ENCODE measurements around the gene ADCY7.
A peak's percentile ranks its signal among the peaks of the same experiment; 100 is the strongest.

ADCY7 gene

DNA sequence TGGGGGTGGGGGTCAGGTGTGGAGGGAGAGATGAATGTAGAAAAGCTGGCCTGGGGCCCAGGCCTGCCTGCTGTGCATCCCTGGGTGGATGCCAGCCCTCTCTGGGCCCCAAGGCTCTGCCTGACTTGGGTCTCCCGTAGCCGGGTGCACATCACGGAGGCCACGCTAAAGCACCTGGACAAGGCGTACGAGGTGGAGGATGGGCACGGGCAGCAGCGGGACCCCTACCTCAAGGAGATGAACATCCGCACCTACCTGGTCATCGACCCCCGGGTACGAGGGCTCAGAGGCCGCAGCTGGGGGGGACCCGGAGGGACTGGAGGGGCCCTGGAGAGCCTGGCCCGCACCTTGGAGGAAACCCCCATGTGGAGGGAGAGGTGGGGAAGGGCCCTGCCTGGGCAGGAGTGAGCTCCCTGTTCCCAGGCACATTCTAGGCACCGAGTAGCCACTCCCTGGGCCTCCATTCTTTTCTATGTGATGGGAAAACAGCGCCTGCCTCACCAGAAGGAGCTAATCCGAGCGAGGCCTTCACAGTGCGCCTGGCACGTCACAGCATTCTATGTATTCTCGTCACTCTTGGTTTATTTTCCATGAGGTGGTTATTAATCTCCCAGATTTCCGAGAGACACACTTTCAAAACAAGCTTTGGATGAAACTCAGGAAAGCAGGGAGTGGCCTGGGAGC is 34.7 kb downstream of the ADCY7 start:
- no peak for DNase-seq

DNA sequence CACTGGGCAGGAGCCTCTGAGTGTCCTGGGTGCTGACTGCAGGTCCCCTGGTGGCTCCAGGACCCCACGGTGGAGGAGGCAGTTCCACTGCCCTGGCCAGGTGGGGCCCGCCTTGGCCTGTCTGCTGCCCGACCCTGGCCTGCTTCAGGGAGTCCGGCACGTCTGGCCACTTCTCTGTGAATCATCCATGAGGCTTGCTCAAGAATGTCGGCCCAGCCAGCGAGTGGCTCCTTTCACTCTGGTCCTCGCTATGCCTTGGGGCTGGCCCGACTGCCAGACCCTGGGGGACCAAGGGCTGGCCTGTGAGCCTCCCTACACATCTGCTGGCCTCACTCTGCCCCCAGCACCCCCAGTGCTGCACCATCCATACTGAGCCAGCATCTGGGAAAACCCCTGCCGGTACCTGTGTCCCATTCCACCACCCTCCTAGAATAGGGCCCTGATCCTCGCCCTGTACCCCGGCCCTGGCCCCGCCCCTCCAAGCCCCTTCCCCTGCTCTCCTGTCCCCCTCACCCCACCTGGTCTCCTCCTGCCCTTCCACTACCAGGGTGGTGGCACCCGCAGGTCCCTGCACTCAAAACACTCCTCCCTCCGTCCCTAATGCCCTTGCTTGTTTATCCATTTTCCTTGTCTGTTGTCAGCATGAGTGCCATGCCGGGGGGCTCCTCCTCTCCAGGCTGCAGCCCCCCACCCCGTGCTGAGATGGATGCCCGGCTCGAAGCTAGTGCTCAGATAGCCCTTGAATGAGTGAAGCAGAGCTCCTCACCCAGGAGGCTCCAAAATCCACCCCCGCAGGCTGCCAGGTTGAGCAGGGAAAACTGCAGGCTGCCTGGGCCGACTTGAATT is 35.5 kb downstream of the ADCY7 start:
- no peak for DNase-seq

DNA sequence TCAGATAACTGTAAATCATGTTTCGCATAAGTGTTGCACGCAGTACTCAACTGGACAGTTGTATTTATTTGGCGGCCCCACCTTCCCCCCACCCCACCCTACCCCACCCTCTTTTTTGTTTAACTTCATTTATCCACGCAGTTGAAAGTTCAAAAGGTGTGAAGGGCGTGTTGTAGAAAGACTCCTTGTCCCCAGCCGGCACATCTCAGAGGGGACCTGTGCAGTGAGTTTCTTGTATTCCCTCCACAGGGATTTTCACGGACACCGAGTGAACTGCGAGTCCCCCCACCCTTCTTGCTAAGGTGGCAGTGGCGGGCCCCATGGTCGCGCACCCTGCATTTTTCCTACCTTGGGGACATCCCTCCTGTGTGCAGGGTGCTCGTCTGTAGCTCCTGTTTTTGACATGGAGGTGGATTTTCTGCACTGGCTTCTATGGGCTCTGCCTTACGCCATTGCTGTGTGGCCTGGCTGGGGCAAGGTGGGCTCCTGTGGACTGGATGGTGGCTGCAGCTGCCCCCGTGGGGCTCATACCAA is 36.2 kb downstream of the ADCY7 start:
- DNase-seq = no peak

DNA sequence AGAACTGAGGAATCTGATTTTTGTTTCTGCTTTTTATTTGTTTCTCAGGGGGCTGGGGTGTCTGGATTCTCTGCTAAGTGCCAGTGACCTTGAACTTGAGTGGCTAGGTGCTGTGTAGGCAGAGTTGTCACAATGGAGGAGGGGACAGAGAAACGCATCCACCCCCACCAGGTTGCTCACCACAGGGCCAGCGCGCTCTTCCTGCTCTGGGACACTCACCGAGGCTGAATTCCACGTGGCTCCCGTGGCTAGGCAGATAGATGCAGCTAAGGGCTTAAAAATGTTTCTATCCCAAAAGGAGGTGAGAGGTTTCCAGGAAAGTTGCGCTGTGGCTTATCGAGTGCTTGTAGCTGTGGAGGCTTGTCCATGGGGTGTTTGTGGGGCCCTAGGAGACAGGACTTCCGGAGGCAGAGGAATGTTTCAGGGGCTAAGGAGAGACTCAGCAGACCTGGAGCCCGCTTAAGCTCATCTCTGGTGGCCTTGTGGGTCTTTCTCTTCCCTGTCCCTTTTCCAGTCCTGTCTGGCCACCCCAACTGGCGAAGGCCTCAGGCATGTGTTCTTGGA is 36.8 kb downstream of the ADCY7 start:
- no peak for DNase-seq

DNA sequence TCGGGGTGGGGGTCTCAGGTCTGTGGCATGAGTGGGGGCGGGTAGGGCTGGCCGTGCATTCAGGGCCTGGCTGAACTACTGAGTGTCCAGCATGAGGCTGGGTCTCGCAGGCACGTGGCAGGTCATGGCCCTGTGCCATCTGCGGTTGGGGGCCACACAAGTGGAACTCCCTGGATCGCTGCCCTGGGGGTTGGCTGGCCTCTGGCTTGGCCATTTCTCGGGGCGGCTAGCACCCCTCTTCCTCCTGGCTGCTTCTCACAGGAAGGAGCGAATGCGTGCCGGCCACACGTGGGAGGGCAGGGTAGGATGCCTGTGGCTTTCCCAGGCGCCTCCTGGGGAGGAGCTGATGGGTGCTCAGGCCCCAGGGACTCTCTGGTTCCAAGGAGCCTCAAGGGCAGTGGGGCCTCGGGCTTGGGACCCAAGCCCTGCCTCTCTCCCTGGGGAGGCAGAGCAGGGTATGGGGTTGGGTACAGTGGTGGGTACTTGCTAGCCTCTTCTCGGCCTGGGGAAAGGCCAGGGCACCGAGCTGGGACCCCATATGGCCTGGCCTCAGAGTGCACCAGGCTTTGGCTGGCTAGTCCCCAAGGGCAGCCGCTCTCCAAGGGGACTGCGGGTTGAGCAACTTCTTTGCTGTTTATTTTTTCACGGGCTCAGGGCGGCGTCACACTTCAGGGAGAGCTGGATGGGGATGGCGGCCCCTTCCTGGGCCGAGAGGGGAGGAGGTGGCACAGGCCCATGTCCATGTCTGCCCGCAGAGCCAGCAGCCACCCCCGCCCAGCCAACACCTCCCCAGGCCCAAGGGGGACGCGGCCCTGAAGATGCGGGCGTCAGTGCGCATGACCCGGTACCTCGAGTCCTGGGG is 37.5 kb downstream of the ADCY7 start:
- DNase-seq = no peak

DNA sequence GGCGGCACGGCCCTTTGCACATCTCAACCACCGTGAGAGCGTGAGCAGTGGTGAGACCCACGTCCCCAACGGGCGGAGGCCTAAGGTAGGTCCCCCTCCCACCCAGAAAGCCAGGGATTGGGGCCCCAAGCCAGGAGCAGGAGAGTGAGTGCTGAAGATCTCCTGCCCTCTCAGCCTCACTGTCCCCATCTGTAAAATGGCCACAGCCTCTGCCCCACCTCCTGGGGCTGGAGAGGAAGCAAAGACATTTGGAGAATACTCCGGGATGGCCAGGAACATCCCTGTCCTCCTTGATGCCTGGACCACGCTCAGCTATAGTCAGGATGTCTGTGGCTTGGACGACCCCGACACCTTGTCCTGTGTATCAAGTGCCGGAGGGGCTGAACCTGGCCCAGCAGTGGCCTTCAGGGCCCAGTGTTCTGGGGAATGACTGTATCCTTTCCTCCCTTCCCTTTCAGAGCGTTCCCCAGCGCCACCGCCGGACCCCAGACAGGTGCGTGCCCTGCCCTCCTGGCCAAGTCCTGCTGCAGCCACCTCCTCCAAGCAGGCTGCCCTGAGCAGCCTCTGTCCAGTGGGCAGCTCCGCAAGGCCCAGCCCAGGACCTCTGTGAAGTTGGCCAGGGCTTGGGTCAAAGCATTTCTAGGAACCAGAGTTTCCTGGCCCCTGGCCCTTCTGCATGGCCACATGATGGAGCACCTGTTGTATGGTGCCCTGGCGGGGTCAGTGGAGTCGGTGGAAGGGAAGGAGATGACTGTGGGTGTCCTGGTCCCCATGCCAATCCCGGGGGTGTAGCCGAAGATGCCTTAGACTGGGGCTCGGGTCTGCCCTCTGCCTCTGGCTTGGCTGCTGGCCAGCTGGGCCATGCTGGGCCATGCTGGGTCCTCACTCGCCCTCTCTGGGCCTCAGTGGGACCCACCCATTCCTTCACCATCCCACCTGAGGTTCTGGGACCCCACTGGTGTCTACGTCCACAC is 38.4 kb downstream of the ADCY7 start:
- DNase-seq = no peak

DNA sequence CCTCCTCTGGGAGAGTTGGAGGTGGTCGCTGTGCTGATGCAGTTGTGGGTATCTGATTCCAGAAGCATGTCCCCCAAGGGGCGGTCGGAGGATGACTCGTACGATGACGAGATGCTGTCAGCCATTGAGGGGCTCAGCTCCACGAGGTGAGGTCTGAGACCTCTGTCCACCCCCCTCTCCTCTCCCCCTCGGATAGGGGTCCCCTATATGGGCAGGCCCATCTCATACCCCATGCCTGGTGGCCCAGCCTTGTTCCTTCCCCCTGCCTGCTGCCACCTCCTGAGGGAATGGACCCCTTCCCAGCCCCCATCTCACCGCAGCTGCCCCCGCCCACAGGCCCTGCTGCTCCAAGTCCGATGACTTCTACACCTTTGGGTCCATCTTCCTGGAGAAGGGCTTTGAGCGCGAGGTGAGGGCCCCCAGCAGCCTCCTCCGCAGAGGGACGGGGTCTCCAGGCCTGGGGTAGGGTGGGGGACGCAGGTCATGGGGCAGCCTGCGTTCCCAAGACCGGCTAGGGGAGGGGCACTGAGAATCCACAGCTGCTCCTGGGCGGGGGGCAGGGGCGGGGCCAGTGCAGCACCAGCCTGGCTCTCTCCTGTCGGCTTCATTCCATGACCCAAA is 39.2 kb downstream of the ADCY7 start:
- DNase-seq = no peak

DNA sequence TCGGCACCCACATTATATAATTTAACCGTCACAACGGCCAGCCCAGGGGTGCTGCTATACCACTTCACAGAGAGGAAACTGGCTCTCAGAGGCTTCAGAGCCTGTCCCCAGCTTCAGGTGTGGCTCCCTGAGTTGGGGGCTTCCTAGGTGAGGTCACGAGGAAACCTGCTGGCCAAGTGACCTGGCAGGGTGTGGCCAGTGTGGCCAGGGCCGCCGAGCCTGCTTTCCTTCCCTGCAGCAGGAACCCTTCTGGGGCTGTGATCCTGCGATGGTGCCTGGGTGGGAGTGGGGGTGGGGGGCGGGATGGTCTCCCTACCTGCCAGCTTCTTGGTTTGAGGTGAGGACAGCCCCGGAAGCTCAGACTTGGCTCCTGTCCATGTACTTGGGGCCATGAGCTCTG is 39.9 kb downstream of the ADCY7 start:
- DNase-seq = no peak

DNA sequence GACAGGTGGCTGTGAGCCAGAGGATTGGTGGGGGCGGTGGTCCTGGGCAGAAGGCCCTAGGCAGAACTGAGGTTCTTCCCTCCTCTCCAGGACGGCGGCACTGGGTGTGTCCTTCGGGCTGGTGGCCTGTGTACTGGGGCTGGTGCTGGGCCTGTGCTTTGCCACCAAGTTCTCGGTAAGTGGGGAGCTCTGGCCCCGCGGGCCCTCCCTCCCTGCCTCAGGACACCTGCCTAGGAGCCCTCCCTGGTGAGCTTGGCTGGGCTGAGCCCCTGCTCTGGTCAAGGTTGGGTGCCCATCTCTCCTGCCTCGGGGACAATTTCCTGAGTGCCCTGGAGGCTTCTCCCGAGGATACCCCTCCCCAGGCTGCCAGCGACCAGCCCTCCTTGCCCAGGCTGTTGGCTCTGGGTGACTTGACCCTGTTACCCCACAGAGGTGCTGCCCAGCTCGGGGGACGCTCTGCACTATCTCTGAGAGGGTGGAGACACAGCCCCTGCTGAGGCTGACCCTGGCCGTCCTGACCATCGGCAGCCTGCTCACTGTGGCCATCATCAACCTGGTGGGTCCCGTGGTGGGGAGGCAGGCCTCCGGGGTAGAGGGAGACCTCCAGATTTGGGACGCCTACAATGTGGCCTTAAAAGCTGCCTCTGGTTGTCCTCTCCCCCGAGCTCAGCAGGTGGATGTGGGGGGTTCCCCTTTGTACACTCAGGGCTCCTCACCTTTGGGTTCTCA is 42.0 kb downstream of the ADCY7 start:
- no peak for DNase-seq

DNA sequence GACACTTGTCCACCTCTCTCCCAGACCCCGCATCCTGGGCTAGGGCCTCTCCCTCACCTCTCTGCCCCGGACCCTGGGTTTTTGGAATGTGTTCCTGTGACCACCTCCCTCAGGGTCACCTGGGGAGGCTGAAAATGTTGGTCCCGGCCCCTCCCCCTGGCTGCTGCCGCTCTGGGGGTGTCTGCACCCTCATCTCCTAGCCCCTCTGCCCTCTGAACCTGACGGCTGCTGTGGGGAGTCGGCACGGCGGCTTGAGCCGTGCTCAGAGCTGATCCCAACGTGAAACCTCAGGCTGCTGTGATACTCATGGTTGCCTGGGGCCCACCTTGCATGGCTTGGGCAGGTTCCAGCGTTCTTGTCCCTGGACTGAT is 42.8 kb downstream of the ADCY7 start:
- no peak for DNase-seq

DNA sequence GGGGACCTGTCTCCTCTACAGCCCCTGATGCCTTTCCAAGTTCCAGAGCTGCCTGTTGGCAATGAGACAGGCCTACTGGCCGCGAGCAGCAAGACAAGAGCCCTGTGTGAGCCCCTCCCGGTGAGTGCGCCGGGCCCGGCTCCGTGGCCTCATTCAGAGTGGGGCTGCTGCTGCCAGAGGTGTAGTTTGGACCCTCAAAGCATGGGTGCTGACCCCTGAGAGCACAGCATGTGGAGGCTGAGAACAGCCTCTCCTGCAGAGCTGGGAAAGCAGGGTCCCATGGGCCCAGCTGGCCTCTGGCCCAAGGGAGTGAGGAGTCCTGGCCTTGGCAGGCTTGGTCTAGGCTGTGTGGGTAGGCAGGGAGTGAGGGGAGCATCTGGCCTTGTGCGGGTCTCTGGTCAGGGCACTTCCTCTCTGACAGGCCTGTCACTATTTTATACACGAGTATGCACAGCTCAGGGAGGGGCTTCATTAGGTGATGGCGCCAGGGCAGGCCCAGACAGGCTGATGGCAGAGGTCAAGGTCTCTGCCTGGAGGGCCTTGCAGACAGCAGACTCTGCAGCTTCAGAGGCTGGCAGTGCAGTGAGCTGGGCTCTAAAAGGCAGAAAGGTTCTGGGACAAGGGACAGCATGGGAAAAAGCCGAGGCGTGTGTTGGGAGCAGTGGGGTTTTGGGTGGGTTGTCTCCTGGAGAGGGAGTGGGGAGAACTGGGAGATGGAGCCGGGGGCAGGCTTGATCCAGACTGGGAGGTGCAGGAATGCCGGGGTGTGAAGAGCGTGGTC is 43.4 kb downstream of the ADCY7 start:
- DNase-seq = no peak

DNA sequence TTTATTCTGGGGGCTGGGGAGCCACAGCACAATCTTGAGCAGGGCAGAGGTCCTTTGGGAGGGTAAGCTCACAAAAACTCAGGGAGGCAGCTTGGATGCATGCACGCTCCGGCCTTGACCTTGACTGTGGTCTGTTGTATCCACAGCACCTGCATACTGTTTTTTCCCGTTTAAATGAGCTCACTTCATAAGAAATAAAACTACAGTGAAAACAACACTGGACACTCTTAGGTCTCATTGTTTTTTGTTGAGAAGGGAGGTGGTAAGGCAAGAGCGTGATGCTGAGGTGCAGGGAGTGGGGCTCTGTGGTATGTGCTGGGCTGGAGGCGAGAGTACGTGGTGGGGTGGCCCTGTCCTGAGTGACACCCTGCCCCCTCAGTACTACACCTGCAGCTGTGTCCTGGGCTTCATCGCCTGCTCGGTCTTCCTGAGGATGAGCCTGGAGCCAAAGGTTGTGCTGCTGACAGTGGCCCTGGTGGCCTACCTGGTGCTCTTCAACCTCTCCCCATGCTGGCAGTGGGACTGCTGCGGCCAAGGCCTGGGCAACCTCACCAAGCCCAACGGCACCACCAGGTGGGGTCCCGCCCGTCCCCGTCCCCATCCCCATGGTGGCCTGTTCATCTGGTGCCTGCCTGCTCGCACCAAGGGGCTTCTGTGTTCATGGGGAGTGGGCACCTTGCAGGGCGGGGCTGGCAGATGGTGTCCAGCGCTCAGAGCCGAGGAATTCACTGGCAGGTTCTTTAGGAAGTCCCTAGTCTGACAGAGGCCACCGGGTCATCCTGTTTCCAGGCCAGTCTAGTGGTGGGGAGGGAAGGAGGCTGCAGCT is 44.2 kb downstream of the ADCY7 start:
- DNase-seq = no peak

DNA sequence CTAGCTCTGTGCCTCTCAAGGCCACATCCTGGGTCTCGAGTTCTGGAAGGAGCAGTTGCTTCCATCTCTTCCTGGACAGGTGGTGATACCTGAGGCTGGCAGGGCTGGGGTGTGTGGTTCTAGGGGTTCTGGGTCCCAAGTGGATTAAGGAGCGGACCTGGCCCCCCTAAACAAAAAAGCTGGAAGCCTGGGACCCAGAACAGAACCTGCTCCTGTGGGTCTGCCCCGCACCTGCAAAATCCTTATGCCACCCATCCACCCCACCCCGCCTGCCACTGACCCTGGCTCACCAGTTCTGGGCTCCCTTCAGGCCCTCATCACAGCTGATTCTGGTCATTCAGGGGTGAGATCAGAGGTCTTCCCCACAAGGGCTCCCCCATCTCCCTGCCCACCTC is 44.8 kb downstream of the ADCY7 start:
- DNase-seq = no peak

DNA sequence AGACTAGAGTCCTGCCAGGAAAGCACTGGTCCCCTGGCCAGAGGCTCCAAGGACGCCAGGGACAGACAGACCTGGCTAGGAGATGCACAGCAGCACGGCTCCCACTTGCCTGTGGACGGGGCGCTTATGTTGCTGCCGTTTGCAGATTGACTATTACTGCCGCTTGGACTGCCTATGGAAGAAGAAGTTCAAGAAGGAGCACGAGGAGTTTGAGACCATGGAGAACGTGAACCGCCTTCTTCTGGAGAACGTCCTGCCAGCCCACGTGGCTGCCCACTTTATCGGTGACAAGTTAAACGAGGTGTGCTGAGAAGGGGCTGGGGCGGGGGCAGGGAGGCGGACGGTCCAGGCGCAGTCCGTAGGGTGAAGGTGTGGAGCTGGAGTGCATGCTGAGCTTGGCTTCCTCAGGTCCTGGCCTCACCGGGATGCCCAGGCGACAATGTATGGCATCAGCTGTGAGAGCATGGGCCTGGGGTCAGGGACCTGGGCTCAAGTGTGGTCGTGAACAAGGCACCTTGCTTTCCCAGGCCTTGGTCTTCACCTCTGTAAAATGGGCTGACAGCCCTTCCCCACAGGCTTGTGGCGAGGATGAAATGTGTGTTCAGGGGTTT is 45.6 kb downstream of the ADCY7 start:
- no peak for DNase-seq

DNA sequence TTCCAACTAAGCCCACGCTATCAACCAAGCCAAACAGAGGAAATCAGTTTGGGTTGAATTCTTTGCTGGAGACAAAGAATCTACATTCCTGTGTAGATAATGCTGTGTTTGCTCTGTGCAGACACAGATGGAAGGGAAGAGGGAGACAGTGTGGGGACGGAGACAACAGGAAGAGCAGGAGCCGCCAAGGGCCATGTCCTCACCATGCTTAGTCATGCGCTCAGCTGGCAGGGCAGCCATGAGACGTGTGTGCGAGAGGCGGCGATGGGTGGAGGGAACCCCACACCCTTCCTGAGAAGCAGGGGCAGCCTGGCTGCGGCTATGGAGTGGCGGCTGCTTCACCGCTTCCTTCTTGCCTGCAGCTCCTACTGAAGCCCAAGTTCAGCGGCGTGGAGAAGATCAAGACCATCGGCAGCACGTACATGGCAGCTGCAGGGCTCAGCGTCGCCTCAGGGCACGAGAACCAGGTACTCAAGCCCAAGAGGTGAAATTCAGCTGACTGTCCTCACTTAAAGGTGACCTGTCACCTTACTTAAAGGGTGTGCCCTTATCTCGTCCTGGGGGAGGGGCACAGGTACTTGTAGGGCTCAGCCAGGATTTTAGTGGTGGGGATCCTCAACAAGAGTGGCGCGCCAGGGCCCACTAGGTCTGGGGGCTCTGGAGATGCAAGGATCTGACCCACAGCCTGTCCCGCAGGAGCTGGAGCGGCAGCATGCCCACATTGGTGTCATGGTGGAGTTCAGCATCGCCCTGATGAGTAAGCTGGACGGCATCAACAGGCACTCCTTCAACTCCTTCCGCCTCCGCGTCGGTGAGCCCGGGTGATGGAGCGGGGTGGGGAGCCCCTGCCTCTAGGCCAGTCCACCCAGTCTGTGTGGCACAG is 47.5 kb downstream of the ADCY7 start:
- peak; percentile 83 to 84 (median 84) for DNase-seq

DNA sequence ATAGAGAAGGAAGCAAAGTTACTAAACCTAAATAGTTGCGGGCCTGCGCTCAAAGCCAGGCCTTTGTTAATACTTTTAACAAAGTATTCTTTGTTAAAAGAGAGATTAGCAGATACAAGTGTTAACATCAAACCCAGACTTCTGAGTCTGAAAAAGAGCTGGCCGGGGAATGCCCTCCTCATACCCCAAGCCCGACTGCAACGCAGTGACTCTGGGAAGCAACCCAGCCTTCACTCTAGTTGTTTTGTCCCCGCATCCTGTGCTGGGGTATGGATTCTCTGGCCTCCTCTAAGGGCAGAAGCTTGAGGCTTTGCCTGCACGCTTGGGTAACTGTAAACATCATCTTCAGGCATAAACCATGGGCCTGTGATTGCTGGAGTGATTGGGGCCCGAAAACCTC is 48.3 kb downstream of the ADCY7 start:
- DNase-seq = no peak

DNA sequence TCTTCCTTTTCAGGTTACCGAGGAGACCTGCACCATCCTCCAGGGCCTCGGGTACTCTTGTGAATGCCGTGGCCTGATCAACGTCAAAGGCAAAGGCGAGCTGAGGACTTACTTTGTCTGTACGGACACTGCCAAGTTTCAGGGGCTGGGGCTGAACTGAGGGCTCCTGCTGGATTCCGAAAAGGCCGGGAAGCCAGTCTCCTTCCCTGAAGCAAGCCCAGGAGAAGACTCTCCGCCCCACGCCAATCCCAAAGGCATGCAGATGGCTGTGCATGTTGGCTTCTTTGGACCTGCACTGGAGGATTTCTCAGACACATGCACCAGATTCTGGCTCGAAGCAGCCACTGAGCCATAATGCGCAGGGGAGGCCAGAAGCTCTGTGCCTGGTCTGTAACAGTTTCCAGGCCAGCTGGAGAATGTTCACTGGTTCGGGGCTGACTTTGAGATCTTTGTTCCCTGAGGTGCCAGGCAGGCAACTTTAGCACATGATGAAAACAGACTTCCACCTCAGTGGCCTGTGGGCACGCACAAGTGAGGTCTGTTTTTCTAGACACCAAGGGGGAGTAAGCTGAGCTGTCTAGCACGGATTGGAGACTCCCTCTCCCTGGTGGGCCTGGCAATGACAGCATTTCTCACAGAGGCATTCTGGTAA is 49.1 kb downstream of the ADCY7 start:
- DNase-seq = no peak

Data from suppressor macrophage treated with lipopolysaccharide for 1 hour (primary cell).